Stomach (tissue), 9 donors: ENCODE results near the gene CLUH. TPM values are rescaled to one million over a fixed set of nuclear protein-coding genes. Genes with fewer than 3 reads are reported as not detected.
"Not testable (repeated sequence)": the region's sequence is repeated elsewhere in the genome, so short reads cannot be mapped to it uniquely, and the experiment has no call there.

ENCODE experiments used
- DNase-seq, 2 donors: peaks; one replicate each; pipeline versions ENCODE4 v3.0.0 to v3.0.0-alpha.2; 2013 to 2019
- H3K27ac ChIP-seq, 5 donors: fragments of 200-600 bp in 4 of 5; sonication (generic) in 4 of 5; one replicate each; pipeline ENCODE4 v1.5.1; 2013 to 2019; ENCODE audit warnings: mild to moderate bottlenecking in 1 of 5, moderate library complexity in 1 of 5
- H3K27me3 ChIP-seq, 3 donors: fragments of 200-600 bp; sonication (generic); one replicate each; pipeline ENCODE4 v1.5.1; 2017 to 2019; ENCODE audit warnings: mixed run types in 1 of 3
- H3K36me3 ChIP-seq, 4 donors: fragments of 200-600 bp; sonication (generic); 1 replicate in 3 of 4; 2 replicates in 1 of 4; pipeline ENCODE4 v1.5.1; 2016 to 2019
- H3K4me1 ChIP-seq, 4 donors: fragments of 200-600 bp; sonication (generic); one replicate each; pipeline ENCODE4 v1.5.1; 2016 to 2019
- H3K4me3 ChIP-seq, 4 donors: fragments of 200-600 bp; sonication (generic) in 3 of 4; one replicate each; pipeline ENCODE4 v1.5.1; 2016 to 2019; ENCODE audit warnings: mild to moderate bottlenecking in 1 of 4
- H3K9me3 ChIP-seq, 4 donors: fragments of 200-600 bp; sonication (generic); one replicate each; pipeline ENCODE4 v1.5.1; 2016 to 2019
- EP300 ChIP-seq: sonication (generic); formaldehyde crosslinking; IDR thresholded peaks from one replicate; pipeline ENCODE4 v1.6.1; 2017; ENCODE audit warnings: antibody characterized with exemption
- POLR2A ChIP-seq, 4 donors: fragments of 450-650 bp; IDR thresholded peaks; one replicate each; pipeline ENCODE4 v1.6.1; 2016; ENCODE audit warnings: antibody characterized with exemption in 4 of 4, control low read depth in 2 of 4, mild to moderate bottlenecking in 1 of 4, moderate library complexity in 1 of 4
- POLR2AphosphoS5 ChIP-seq, 3 donors: sonication (generic); formaldehyde crosslinking; IDR thresholded peaks; one replicate each; pipeline ENCODE4 v1.6.1; 2016; ENCODE audit warnings: antibody characterized with exemption in 3 of 3
- WGBS, 5 donors: extraction: QIAGEN DNeasy Blood & Tissue Kit in 3 of 5; methylation state at CpG; one replicate each; pipeline versions ENCODE4 v1.1.5 to v1.1.7; 2013 to 2018; 5-methylcytosine and 5-hydroxymethylcytosine counted together
- intact Hi-C: fragments of 100-400 bp; cut with DNase I; formaldehyde crosslinking; loops from one replicate; pipeline ENCODE4 v1.15.1; 2023; ENCODE audit warnings: low total_unique reads
- polyA plus RNA-seq, 3 donors: library from polyadenylated mRNA; stranded (reverse); fragments of 200-250 nt; gene quantifications; one replicate each; pipeline ENCODE4 v1.2.3, GENCODE V29; 2013
- total RNA-seq, 5 donors: library from RNA; depleted of rRNA; stranded (reverse); fragments of >200 nt; gene quantifications; one replicate each; pipeline versions ENCODE4 v1.1.0 to v1.2.3, GENCODE V29; 2014 to 2016
- TF ChIP-seq, protein P1 (sequence below), 7 experiments: fragments of 450-650 bp in 4 of 7; fragments of 200-600 bp in 3 of 7; sonication (generic) in 3 of 7; IDR thresholded peaks; one replicate each; pipeline ENCODE4 v1.5.1; 2016 to 2019; ENCODE audit warnings: antibody characterized with exemption in 7 of 7, control low read depth in 2 of 7, mild to moderate bottlenecking in 1 of 7
- donor health status: healthy with polysubstance abuse.
- donor health status: Bipolar disorder and iron deficiency.
- donor health status: healthy.

The CLUH gene
- total and polyA plus RNA-seq, 8 donors: 17.6 to 417 (median 45.6) TPM

DNA sequence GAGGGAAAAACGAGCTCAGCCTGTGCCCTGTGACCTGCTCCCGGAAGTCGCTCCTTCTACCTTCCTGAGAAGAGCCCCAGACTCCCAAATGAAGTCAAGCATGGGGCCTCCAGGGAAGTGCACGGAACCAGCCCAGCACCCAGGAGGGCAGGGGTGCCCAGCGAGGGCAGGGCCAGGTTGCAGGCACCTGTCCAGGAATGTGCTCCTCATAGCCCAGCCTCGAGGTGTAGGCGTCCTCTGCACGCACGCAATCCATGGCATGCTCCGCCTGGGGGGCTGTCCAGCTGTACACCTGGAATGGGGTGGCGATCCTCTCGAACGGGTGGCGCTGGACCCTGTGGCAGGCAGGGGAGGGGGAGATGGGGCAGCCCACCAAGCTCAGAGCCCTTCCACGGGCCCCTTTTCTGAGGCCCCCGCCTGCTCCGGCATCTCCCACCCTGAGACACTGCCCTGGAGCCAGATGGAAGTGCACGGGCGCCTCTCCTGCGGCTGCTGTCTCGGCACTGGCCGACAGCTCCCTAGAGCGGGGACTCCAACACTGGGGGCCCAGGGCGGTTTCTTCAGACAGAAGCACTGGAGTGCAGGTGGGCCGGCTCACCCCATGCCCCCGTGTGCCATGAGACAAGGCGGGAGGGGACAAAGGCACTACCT, 10.9 kb downstream of the CLUH start:
- DNase-seq: no peak
- intact Hi-C loops: no loop called here
- WGBS, 5 donors: 85 to 94% (median 92%) methylated on average over 17 to 27 of the region's 27 CpGs

DNA sequence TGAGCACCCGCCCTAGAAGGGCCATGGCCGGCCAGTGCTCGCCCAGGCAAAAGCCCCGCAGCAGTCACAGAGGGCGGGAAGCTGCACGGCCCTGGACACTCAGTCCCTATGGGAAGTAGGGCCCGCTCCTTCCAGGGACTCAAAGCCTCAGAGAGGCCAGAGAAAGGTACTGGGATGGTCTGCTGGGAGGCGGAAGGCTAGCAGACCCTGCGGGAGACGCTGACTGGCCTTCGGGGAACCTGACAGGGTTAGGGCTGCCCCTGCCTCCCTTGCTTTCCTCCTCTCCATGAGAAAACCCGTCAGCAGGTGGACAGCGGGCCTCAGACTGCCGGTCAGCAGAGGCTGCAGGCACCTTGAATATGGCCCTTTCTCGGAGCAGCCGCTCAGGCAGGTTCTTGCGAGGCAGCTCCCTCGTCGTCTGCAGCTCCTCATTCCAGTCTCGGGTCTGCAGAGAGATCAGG, 11.5 kb downstream of the CLUH start:
- no peak for DNase-seq
- intact Hi-C loops: no loop called here
- Histone ChIP-seq H3K27ac (no peak overlapping the region), H3K4me1 (peaks cover 0 to 4% (median 2%) of the 10 kb centered on the region in 4 donors), H3K36me3 (peaks cover 81 to 97% (median 96%) of the 10 kb centered on the region in 4 donors), H3K27me3 (no peaks in the 10 kb centered on the region), H3K4me3 (no peak overlapping the region), H3K9me3 (no peaks in the 10 kb centered on the region)
- TF ChIP-seq POLR2AphosphoS5 (IDR thresholded peaks at IDR 0.05) (no peak), POLR2A (IDR thresholded peaks at IDR 0.05) (no peak), EP300 (no peak)
- TF ChIP-seq, protein P1, sequence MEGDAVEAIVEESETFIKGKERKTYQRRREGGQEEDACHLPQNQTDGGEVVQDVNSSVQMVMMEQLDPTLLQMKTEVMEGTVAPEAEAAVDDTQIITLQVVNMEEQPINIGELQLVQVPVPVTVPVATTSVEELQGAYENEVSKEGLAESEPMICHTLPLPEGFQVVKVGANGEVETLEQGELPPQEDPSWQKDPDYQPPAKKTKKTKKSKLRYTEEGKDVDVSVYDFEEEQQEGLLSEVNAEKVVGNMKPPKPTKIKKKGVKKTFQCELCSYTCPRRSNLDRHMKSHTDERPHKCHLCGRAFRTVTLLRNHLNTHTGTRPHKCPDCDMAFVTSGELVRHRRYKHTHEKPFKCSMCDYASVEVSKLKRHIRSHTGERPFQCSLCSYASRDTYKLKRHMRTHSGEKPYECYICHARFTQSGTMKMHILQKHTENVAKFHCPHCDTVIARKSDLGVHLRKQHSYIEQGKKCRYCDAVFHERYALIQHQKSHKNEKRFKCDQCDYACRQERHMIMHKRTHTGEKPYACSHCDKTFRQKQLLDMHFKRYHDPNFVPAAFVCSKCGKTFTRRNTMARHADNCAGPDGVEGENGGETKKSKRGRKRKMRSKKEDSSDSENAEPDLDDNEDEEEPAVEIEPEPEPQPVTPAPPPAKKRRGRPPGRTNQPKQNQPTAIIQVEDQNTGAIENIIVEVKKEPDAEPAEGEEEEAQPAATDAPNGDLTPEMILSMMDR (IDR thresholded peaks at IDR 0.05): no peak
- WGBS, 5 donors: 91 to 96% (median 92%) methylated on average over 18 to 20 of the region's 20 CpGs

More for the DNA sequence above, 10.9 kb downstream of the CLUH start:
- no peaks in the 10 kb centered on the region for H3K27me3 ChIP-seq
- H3K36me3 ChIP-seq: peaks cover 75 to 91% (median 91%) of the 10 kb centered on the region in 4 donors
- peaks cover under 1 to 10% (median 6%) of the 10 kb centered on the region in 4 donors for H3K4me1 ChIP-seq
- H3K4me3 ChIP-seq: no peak overlapping the region
- H3K27ac ChIP-seq: no peak overlapping the region
- H3K9me3 ChIP-seq: no peaks in the 10 kb centered on the region
- TF ChIP-seq, protein P1 (IDR thresholded peaks at IDR 0.05): no peak
- TF ChIP-seq POLR2AphosphoS5 (IDR thresholded peaks at IDR 0.05): no peak
- no peak for TF ChIP-seq EP300
- TF ChIP-seq POLR2A (IDR thresholded peaks at IDR 0.05): no peak

DNA sequence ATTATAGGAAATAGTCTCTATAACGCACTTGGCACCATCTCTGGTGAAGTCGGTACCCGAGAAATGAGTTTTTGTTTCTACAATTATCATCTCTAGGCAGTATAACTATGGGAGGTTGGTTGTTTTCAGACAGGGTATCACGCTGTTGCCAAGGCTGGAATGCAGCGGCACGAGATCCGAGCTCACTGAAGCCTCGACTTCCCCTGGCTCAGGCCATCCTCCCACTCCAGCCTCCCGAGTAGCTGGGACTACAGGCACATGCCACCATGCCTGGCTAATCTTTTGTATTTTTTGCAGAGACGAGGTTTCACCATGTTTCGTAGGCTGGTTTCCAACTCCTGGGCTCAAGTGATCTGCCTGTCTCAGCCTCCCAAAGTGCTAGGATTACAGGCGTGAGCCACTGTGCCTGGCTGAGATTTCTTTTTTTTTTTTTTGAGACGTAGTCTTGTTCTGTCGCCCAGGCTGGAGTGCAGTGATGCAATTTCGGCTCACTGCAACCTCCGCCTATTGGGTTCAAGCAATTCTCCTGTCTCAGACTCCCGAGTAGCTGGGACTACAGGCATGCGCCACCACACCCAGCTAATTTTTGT, 12.3 kb downstream of the CLUH start:
- H3K27me3 ChIP-seq, H3K27ac ChIP-seq, H3K4me1 ChIP-seq, DNase-seq, H3K9me3 ChIP-seq, H3K4me3 ChIP-seq, intact Hi-C loops: not testable (repeated sequence)
- 89 to 92% (median 91%) methylated on average over 18 of the region's 18 CpGs for WGBS, 5 donors
- peaks cover 88 to 100% (median 100%) of the 10 kb centered on the region in 4 donors for H3K36me3 ChIP-seq

DNA sequence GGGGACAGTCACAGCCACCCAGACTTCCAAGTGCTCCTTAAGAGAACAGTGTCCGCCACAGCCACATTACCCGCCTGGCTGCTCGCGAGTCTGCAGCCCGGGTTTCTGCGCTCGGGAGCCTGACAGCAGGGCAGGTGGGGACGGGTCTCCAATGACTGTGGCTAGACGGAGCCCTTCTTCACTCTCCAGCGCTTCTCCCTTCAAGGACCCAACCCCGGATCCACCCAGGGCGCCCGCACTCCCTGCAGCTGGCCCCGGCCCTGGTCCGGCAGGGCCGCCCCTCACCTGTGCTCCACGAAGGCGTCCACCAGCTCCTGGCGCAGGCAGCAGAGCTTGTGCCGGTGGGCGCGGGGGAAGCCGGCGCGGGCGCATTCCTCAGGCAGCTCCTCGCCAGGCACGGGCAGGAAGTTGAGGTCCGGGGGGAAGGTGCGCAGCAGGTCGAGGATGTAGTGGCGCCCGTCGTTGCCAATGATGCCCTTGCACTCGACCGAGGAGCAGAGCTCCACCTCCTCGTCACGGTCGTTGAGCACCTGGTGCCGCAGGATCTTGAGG, 13.9 kb downstream of the CLUH start:
- Histone ChIP-seq H3K4me1 (no peaks in the 10 kb centered on the region), H3K4me3 (no peak overlapping the region), H3K27me3 (no peaks in the 10 kb centered on the region), H3K36me3 (peaks cover 91 to 100% (median 100%) of the 10 kb centered on the region in 4 donors), H3K27ac (no peak overlapping the region), H3K9me3 (no peaks in the 10 kb centered on the region)
- 93 to 98% (median 96%) methylated on average over 9 to 40 of the region's 40 CpGs for WGBS, 5 donors
- DNase-seq: no peak
- intact Hi-C loops: no loop called here
- TF ChIP-seq POLR2A (IDR thresholded peaks at IDR 0.05): no peak
- TF ChIP-seq POLR2AphosphoS5 (IDR thresholded peaks at IDR 0.05): no peak
- TF ChIP-seq EP300: no peak
- TF ChIP-seq, protein P1 (IDR thresholded peaks at IDR 0.05): no peak
